A172 (cell line): ENCODE results near the gene NPVF. TPM values are rescaled to one million over a fixed set of nuclear protein-coding genes. Genes with fewer than 3 reads are reported as not detected.

Source experiments
- DNase-seq: peaks from one replicate; pipeline ENCODE4 v3.0.0-alpha.2; 2015; ENCODE audit warnings: low spot score
- total RNA-seq: library from RNA; depleted of rRNA; stranded (reverse); fragments of >200 nt; shearing (Covaris generic); gene quantifications from 2 replicates; pipeline ENCODE4 v1.2.3, GENCODE V29; 2014

The NPVF gene
- total RNA-seq, 1 experiment from 2014 or later, result not detected

- no peak for DNase-seq
Measured at GRCh38 chr7:25234336-25234735, 6.0 kb upstream of the NPVF start.

GRCh38 chr7:25223206-25223605 lies 5.1 kb downstream of the NPVF start:
- DNase-seq, result no peak

GRCh38 chr7:25222666-25223065 lies 5.6 kb downstream of the NPVF start:
- DNase-seq, result no peak

GRCh38 chr7:25221009-25221408 lies 7.3 kb downstream of the NPVF start:
- DNase-seq, result no peak

GRCh38 chr7:25218191-25218590 lies 10.1 kb downstream of the NPVF start:
- DNase-seq, result no peak

GRCh38 chr7:25216837-25217236 lies 11.4 kb downstream of the NPVF start:
- DNase-seq, result peak; percentile 58

GRCh38 chr7:25215694-25216335 lies 12.5 kb downstream of the NPVF start:
- DNase-seq, result no peak

- no peak for DNase-seq
Measured at GRCh38 chr7:25208525-25209221, 19.6 kb downstream of the NPVF start.

- DNase-seq, result no peak
Measured at GRCh38 chr7:25207887-25208286, 20.4 kb downstream of the NPVF start.

- no peak for DNase-seq
Measured at GRCh38 chr7:25206765-25207164, 21.5 kb downstream of the NPVF start.

- DNase-seq, result no peak
Measured at GRCh38 chr7:25196132-25196896, 32.0 kb downstream of the NPVF start.

- DNase-seq, result no peak
Measured at GRCh38 chr7:25194036-25194435, 34.2 kb downstream of the NPVF start.

GRCh38 chr7:25192043-25192442 lies 36.2 kb downstream of the NPVF start:
- DNase-seq, result no peak

- DNase-seq, result no peak
Measured at GRCh38 chr7:25189197-25189596, 39.1 kb downstream of the NPVF start.

- no peak for DNase-seq
Measured at GRCh38 chr7:25187932-25188331, 40.4 kb downstream of the NPVF start.

GRCh38 chr7:25186436-25186835 lies 41.9 kb downstream of the NPVF start:
- no peak for DNase-seq

GRCh38 chr7:25181532-25181931 lies 46.8 kb downstream of the NPVF start:
- DNase-seq, result no peak

GRCh38 chr7:25180946-25181345 lies 47.3 kb downstream of the NPVF start:
- DNase-seq, result no peak

GRCh38 chr7:25180592-25180923 lies 47.7 kb downstream of the NPVF start:
- no peak for DNase-seq

- peak; percentile 77 for DNase-seq
Measured at GRCh38 chr7:25179771-25180591, 48.3 kb downstream of the NPVF start.

GRCh38 chr7:25179325-25179724 lies 49.0 kb downstream of the NPVF start:
- DNase-seq, result no peak
